Motor neuron (in vitro differentiated cells): Measurements from ENCODE around the gene XDH. TPM values are rescaled to one million over a fixed set of nuclear protein-coding genes. Genes with fewer than 3 reads are reported as not detected.

Source experiments
- ATAC-seq, 8 experiments: fragments of 200-7000 bp; cut with Tn5 transposase; replicated peaks in 6 of 8; 2 replicates each; pipeline ENCODE4 v1.8.0; 2021; ENCODE audit warnings: mild to moderate bottlenecking in 8 of 8, moderate library complexity in 8 of 8
- H3K27ac ChIP-seq, 2 donors: fragments of 250-450 bp; sonication (Bioruptor Pico); 2 replicates each; pipeline ENCODE4 v1.9.0; 2021; ENCODE audit warnings: antibody characterized with exemption in 2 of 2, mild to moderate bottlenecking in 2 of 2, moderate library complexity in 1 of 2
- H3K4me1 ChIP-seq, 2 donors: fragments of 250-450 bp; sonication (Bioruptor Pico); replicated peaks in 1 of 2; 2 replicates each; pipeline ENCODE4 v1.6.1; 2021; ENCODE audit warnings: antibody characterized with exemption in 2 of 2, mild to moderate bottlenecking in 2 of 2, moderate library complexity in 1 of 2
- H3K4me3 ChIP-seq, 5 donors: fragments of 250-450 bp; sonication (Bioruptor Pico); 2 replicates each; pipeline ENCODE4 v1.9.0; 2021; ENCODE audit warnings: antibody characterized with exemption in 5 of 5, mild to moderate bottlenecking in 5 of 5, moderate library complexity in 4 of 5
- WGBS, 10 experiments: fragments of 450-650 bp; shearing (Covaris generic); methylation state at CpG; one replicate each; pipeline ENCODE4 v1.0.0; 2022; 5-methylcytosine and 5-hydroxymethylcytosine counted together
- in situ Hi-C, 9 experiments: fragments of 400-800 bp; cut with MboI; loops; one replicate each; pipeline ENCODE4 v1.15.0; 2021; ENCODE audit warnings: low sequenced_read_pairs in 9 of 9, low pct_unique_long_range_greater_than_20kb in 2 of 9; ENCODE audit not compliant: unreplicated experiment in 9 of 9
- total RNA-seq, 8 experiments: library from RNA; unstranded; fragments of 300-600 nt; gene quantifications; 2 replicates each; pipeline versions ENCODE4 v1.2.3 to v1.2.4, GENCODE V29; 2022

The XDH gene
- total RNA-seq, 8 experiments from 2014 or later, result 0.10 to 0.57 (median 0.40) TPM; not detected in 2

- no peak for ATAC-seq
- H3K4me1 ChIP-seq, result no peaks in the 10 kb centered on the region
- in situ Hi-C loops, result no loop called here
- no peak overlapping the region for H3K4me3 ChIP-seq
- no peak overlapping the region for H3K27ac ChIP-seq
- WGBS, 10 experiments, result 73 to 100% (median 87%) methylated on average over 1 to 2 of the region's 3 CpGs; no CpG with 5 or more reads in 5 of the 10 experiments
Observed at GRCh38 chr2:31378389-31378788, 36.2 kb downstream of the XDH start.

GRCh38 chr2:31373127-31373526, 41.4 kb downstream of the XDH start:
- in situ Hi-C loops, result no loop called here
- Histone ChIP-seq H3K27ac (no peak overlapping the region), H3K4me3 (no peak overlapping the region), H3K4me1 (no peaks in the 10 kb centered on the region)
- no peak for ATAC-seq
- WGBS, 10 experiments, result 17 to 100% (median 40%) methylated on average over 1 to 2 of the region's 2 CpGs; no CpG with 5 or more reads in 1 of the 10 experiments

- no peaks in the 10 kb centered on the region for H3K4me1 ChIP-seq
- no peak overlapping the region for H3K27ac ChIP-seq
- ATAC-seq, result no peak
- in situ Hi-C loops, result no loop called here
- no peak overlapping the region for H3K4me3 ChIP-seq
- WGBS, 10 experiments, result 80 to 93% (median 89%) methylated on average over 1 to 8 of the region's 10 CpGs; no CpG with 5 or more reads in 6 of the 10 experiments
Observed at GRCh38 chr2:31372097-31372496, 42.4 kb downstream of the XDH start.

- Histone ChIP-seq H3K4me3 (no peak overlapping the region), H3K4me1 (no peaks in the 10 kb centered on the region), H3K27ac (no peak overlapping the region)
- WGBS, 10 experiments, result 49 to 100% (median 80%) methylated on average over 1 to 3 of the region's 3 CpGs; no CpG with 5 or more reads in 3 of the 10 experiments
- in situ Hi-C loops, result no loop called here
- ATAC-seq, result no peak
Observed at GRCh38 chr2:31371691-31372090, 42.9 kb downstream of the XDH start.

GRCh38 chr2:31366733-31367132, 47.8 kb downstream of the XDH start:
- ATAC-seq, result no peak
- WGBS, 10 experiments, result 40 to 100% (median 74%) methylated on average over 1 to 3 of the region's 4 CpGs; no CpG with 5 or more reads in 6 of the 10 experiments
- no peak overlapping the region for H3K4me3 ChIP-seq
- no peak overlapping the region for H3K27ac ChIP-seq
- in situ Hi-C loops, result no loop called here
- H3K4me1 ChIP-seq, result no peaks in the 10 kb centered on the region

GRCh38 chr2:31365834-31366505, 48.6 kb downstream of the XDH start:
- ATAC-seq, result no peak
- WGBS, 10 experiments, result 47 to 100% (median 87%) methylated on average over 2 to 7 of the region's 9 CpGs; no CpG with 5 or more reads in 1 of the 10 experiments
- in situ Hi-C loops, result no loop called here
- Histone ChIP-seq H3K27ac (no peak overlapping the region), H3K4me3 (no peak overlapping the region), H3K4me1 (no peaks in the 10 kb centered on the region)

GRCh38 chr2:31365348-31365747, 49.2 kb downstream of the XDH start:
- WGBS, 10 experiments, result 20 to 92% (median 88%) methylated on average over 1 to 9 of the region's 10 CpGs; no CpG with 5 or more reads in 3 of the 10 experiments
- ATAC-seq, result no peak
- Histone ChIP-seq H3K4me3 (no peak overlapping the region), H3K4me1 (no peaks in the 10 kb centered on the region), H3K27ac (no peak overlapping the region)
- in situ Hi-C loops, result no loop called here

- 60 to 96% (median 86%) methylated on average over 1 to 11 of the region's 15 CpGs; no CpG with 5 or more reads in 3 of the 10 experiments for WGBS, 10 experiments
- in situ Hi-C loops, result no loop called here
- ATAC-seq, result no peak
- Histone ChIP-seq H3K27ac (no peak overlapping the region), H3K4me3 (no peak overlapping the region), H3K4me1 (no peaks in the 10 kb centered on the region)
Observed at GRCh38 chr2:31363956-31364750, 50.4 kb downstream of the XDH start.

GRCh38 chr2:31362581-31362980, 52.0 kb downstream of the XDH start:
- Histone ChIP-seq H3K4me1 (no peaks in the 10 kb centered on the region), H3K4me3 (no peak overlapping the region), H3K27ac (no peak overlapping the region)
- ATAC-seq, result no peak
- 85 to 100% (median 93%) methylated on average over 2 to 5 of the region's 5 CpGs for WGBS, 10 experiments
- in situ Hi-C loops, result no loop called here

GRCh38 chr2:31359229-31359628, 55.3 kb downstream of the XDH start:
- 79 to 100% (median 93%) methylated on average over 1 to 2 of the region's 2 CpGs for WGBS, 10 experiments
- H3K4me3 ChIP-seq, result no peak overlapping the region
- in situ Hi-C loops, result no loop called here
- no peak for ATAC-seq
- no peak overlapping the region for H3K27ac ChIP-seq
- H3K4me1 ChIP-seq, result no peaks in the 10 kb centered on the region

GRCh38 chr2:31354837-31355236, 59.7 kb downstream of the XDH start:
- Histone ChIP-seq H3K4me1 (no peaks in the 10 kb centered on the region), H3K27ac (no peak overlapping the region), H3K4me3 (no peak overlapping the region)
- ATAC-seq, result peak in 1 of 8 experiments; percentile 21
- in situ Hi-C loops, result no loop called here
- WGBS, 10 experiments, result 6 to 72% (median 28%) methylated on average over 1 to 2 of the region's 2 CpGs

GRCh38 chr2:31353179-31353578, 61.4 kb downstream of the XDH start:
- no peak for ATAC-seq
- no peaks in the 10 kb centered on the region for H3K4me1 ChIP-seq
- H3K27ac ChIP-seq, result no peak overlapping the region
- H3K4me3 ChIP-seq, result no peak overlapping the region
- 67 to 100% (median 71%) methylated on average over 1 to 2 of the region's 2 CpGs; no CpG with 5 or more reads in 2 of the 10 experiments for WGBS, 10 experiments
- in situ Hi-C loops, result no loop called here

- ATAC-seq, result no peak
- in situ Hi-C loops, result loop anchor here in 6 of 9 experiments (25.0 kb wide), 4 partner anchors 612 to 1187 kb away; no protein-coding TSS in a partner anchor
- WGBS, 10 experiments, result 75 to 100% (median 95%) methylated on average over 1 to 4 of the region's 6 CpGs; no CpG with 5 or more reads in 6 of the 10 experiments
- Histone ChIP-seq H3K4me3 (no peak overlapping the region), H3K4me1 (no peaks in the 10 kb centered on the region), H3K27ac (no peak overlapping the region)
Observed at GRCh38 chr2:31349684-31350083, 64.9 kb downstream of the XDH start.
